ENCODE data around the gene FBXL3.
"Not testable (repeated sequence)": the region's sequence is repeated elsewhere in the genome, so short reads cannot be mapped to it uniquely, and the experiment has no call there.

The FBXL3 gene

GRCh38 chr13:77022341-77022740 lies 4.6 kb downstream of the FBXL3 start:
- no peak for DNase-seq

GRCh38 chr13:77019756-77020155 lies 7.2 kb downstream of the FBXL3 start:
- no peak for DNase-seq

GRCh38 chr13:77016888-77017623 lies 9.9 kb downstream of the FBXL3 start:
- no peak for DNase-seq

GRCh38 chr13:77016251-77016812 lies 10.6 kb downstream of the FBXL3 start:
- DNase-seq: no peak

- no peak for DNase-seq
Measured at GRCh38 chr13:77014906-77015685, 11.9 kb downstream of the FBXL3 start.

GRCh38 chr13:77013853-77014542 lies 13.0 kb downstream of the FBXL3 start:
- DNase-seq: no peak

- DNase-seq: not testable (repeated sequence)
Measured at GRCh38 chr13:77009719-77010118, 17.2 kb downstream of the FBXL3 start.

GRCh38 chr13:77009011-77009410 lies 17.9 kb downstream of the FBXL3 start:
- no peak for DNase-seq

GRCh38 chr13:77008337-77008736 lies 18.6 kb downstream of the FBXL3 start:
- not testable (repeated sequence) for DNase-seq

- no peak for DNase-seq
Measured at GRCh38 chr13:77002590-77003190, 24.3 kb downstream of the FBXL3 start.

GRCh38 chr13:77001963-77002587 lies 24.9 kb downstream of the FBXL3 start:
- no peak for DNase-seq

GRCh38 chr13:77001540-77001939 lies 25.4 kb downstream of the FBXL3 start:
- DNase-seq: no peak

- DNase-seq: no peak
Measured at GRCh38 chr13:77000475-77000874, 26.5 kb downstream of the FBXL3 start.

- DNase-seq: no peak
Measured at GRCh38 chr13:76994281-76994680, 32.7 kb downstream of the FBXL3 start.

GRCh38 chr13:76993473-76993872 lies 33.5 kb downstream of the FBXL3 start:
- no peak for DNase-seq

GRCh38 chr13:76993021-76993420 lies 33.9 kb downstream of the FBXL3 start:
- DNase-seq: no peak

- peak; percentile 21 for DNase-seq
Measured at GRCh38 chr13:76992548-76993001, 34.4 kb downstream of the FBXL3 start.

GRCh38 chr13:76991796-76992547 lies 35.0 kb downstream of the FBXL3 start, which contains the start of gene CLN5:
CLN5 (plus strand) TSS chr13:76992081; CDS start chr13:76992099, 18 bp downstream.
- DNase-seq: peak; percentile 96

- peak; percentile 83 for DNase-seq
Measured at GRCh38 chr13:76991432-76991795, 35.5 kb downstream of the FBXL3 start.

- no peak for DNase-seq
Measured at GRCh38 chr13:76983676-76984075, 43.3 kb downstream of the FBXL3 start.

- no peak for DNase-seq
Measured at GRCh38 chr13:76982061-76982460, 44.9 kb downstream of the FBXL3 start.
